Large intestine (tissue), 12 donors: Measurements from ENCODE around the gene ZNF814. TPM values are rescaled to one million over a fixed set of nuclear protein-coding genes. Genes with fewer than 3 reads are reported as not detected.
"Not testable (repeated sequence)": the region's sequence is repeated elsewhere in the genome, so short reads cannot be mapped to it uniquely, and the experiment has no call there.

Experiments
- DNase-seq, 2 donors: peaks; one replicate each; pipeline versions ENCODE4 v3.0.0 to v3.0.0-alpha.2; 2013
- H3K27ac ChIP-seq: one replicate; pipeline ENCODE4 v1.5.1; 2013; ENCODE audit warnings: low read length
- H3K27me3 ChIP-seq: 2 replicates; pipeline ENCODE4 v1.6.1; 2013; ENCODE audit warnings: low read length; ENCODE audit not compliant: control insufficient read depth, insufficient read depth
- H3K36me3 ChIP-seq: 2 replicates; pipeline ENCODE4 v1.6.1; 2013; ENCODE audit warnings: low read length; ENCODE audit not compliant: control insufficient read depth, insufficient read depth
- H3K4me1 ChIP-seq: one replicate; pipeline ENCODE4 v1.6.1; 2013; ENCODE audit warnings: low read length; ENCODE audit not compliant: control insufficient read depth, insufficient read depth
- H3K4me3 ChIP-seq: one replicate; pipeline ENCODE4 v1.5.1; 2013; ENCODE audit warnings: low read length
- H3K9me3 ChIP-seq: one replicate; pipeline ENCODE4 v1.6.1; 2013; ENCODE audit warnings: mild to moderate bottlenecking, low read depth, low read length, moderate library complexity; ENCODE audit not compliant: control insufficient read depth
- WGBS: methylation state at CpG from one replicate; pipeline ENCODE4 v1.1.5; 2013; ENCODE audit warnings: low lambda C conversion rate; ENCODE audit not compliant: insufficient coverage; 5-methylcytosine and 5-hydroxymethylcytosine counted together
- long read RNA-seq, 11 donors: transcript quantifications; one replicate each; lab custom pipeline, GENCODE V29; 2026
- polyA plus RNA-seq: library from polyadenylated mRNA; unstranded; fragments of 120-200 nt; gene quantifications from one replicate; pipeline ENCODE4 v1.2.1, GENCODE V29; 2013

Gene ZNF814
- 54.3 TPM for polyA plus RNA-seq
- long read RNA-seq, donor 1, transcript ZNF814-208 (3 exons, 528 nt): major isoform, 11 of 29 reads
- long read RNA-seq, donor 1, transcript ZNF814-207 (1 exons, 2,496 nt): minor isoform, 5 of 29 reads
- long read RNA-seq, donor 1, transcript ZNF814-202 (1 exons, 2,277 nt): minor isoform, 10 of 29 reads
- long read RNA-seq, donor 1, partial matches to known transcripts: 0 of 29 reads
- long read RNA-seq, donor 1, other reads (novel, unspliced or antisense): 0 of 29 reads
- long read RNA-seq, donor 2, transcript ZNF814-202 (1 exons, 2,277 nt): major isoform, 27 of 63 reads
- long read RNA-seq, donor 2, transcript ZNF814-207 (1 exons, 2,496 nt): minor isoform, 15 of 63 reads
- long read RNA-seq, donor 2, transcript ZNF814-208 (3 exons, 528 nt): minor isoform, 13 of 63 reads
- long read RNA-seq, donor 2, partial matches to known transcripts: 0 of 63 reads
- long read RNA-seq, donor 2, other reads (novel, unspliced or antisense): 0 of 63 reads
- long read RNA-seq, donor 3, transcript ZNF814-207 (1 exons, 2,496 nt): minor isoform, 16 of 69 reads
- long read RNA-seq, donor 3, transcript ZNF814-208 (3 exons, 528 nt): minor isoform, 12 of 69 reads
- long read RNA-seq, donor 3, transcript ZNF814-202 (1 exons, 2,277 nt): major isoform, 28 of 69 reads
- long read RNA-seq, donor 3, partial matches to known transcripts: 0 of 69 reads
- long read RNA-seq, donor 3, other reads (novel, unspliced or antisense): 10 of 69 reads
- long read RNA-seq, donor 4, transcript ZNF814-207 (1 exons, 2,496 nt): major isoform, 10 of 14 reads
- long read RNA-seq, donor 4, partial matches to known transcripts: 0 of 14 reads
- long read RNA-seq, donor 4, other reads (novel, unspliced or antisense): 0 of 14 reads
- long read RNA-seq, donor 5, transcript ZNF814-202 (1 exons, 2,277 nt): major isoform, 8 of 17 reads
- long read RNA-seq, donor 5, partial matches to known transcripts: 0 of 17 reads
- long read RNA-seq, donor 5, other reads (novel, unspliced or antisense): 0 of 17 reads
- long read RNA-seq, donor 6, transcript ZNF814-207 (1 exons, 2,496 nt): minor isoform, 11 of 52 reads
- long read RNA-seq, donor 6, transcript ZNF814-202 (1 exons, 2,277 nt): major isoform, 21 of 52 reads
- long read RNA-seq, donor 6, transcript ZNF814-208 (3 exons, 528 nt): minor isoform, 13 of 52 reads
- long read RNA-seq, donor 6, partial matches to known transcripts: 7 of 52 reads
- long read RNA-seq, donor 6, other reads (novel, unspliced or antisense): 0 of 52 reads
- long read RNA-seq, donor 7, transcript ZNF814-207 (1 exons, 2,496 nt): minor isoform, 7 of 32 reads
- long read RNA-seq, donor 7, transcript ZNF814-202 (1 exons, 2,277 nt): major isoform, 11 of 32 reads
- long read RNA-seq, donor 7, partial matches to known transcripts: 12 of 32 reads
- long read RNA-seq, donor 7, other reads (novel, unspliced or antisense): 0 of 32 reads
- long read RNA-seq, donor 8, transcript ZNF814-208 (3 exons, 528 nt): minor isoform, 6 of 56 reads
- long read RNA-seq, donor 8, transcript ZNF814-202 (1 exons, 2,277 nt): major isoform, 31 of 56 reads
- long read RNA-seq, donor 8, transcript ZNF814-207 (1 exons, 2,496 nt): minor isoform, 15 of 56 reads
- long read RNA-seq, donor 8, partial matches to known transcripts: 0 of 56 reads
- long read RNA-seq, donor 8, other reads (novel, unspliced or antisense): 0 of 56 reads
- long read RNA-seq, donor 9, transcript ZNF814-202 (1 exons, 2,277 nt): minor isoform, 6 of 24 reads
- long read RNA-seq, donor 9, transcript ZNF814-207 (1 exons, 2,496 nt): minor isoform, 5 of 24 reads
- long read RNA-seq, donor 9, transcript ZNF814-208 (3 exons, 528 nt): major isoform, 11 of 24 reads
- long read RNA-seq, donor 9, partial matches to known transcripts: 0 of 24 reads
- long read RNA-seq, donor 9, other reads (novel, unspliced or antisense): 0 of 24 reads
- long read RNA-seq, donor 10, transcript ZNF814-207 (1 exons, 2,496 nt): minor isoform, 15 of 43 reads
- long read RNA-seq, donor 10, transcript ZNF814-208 (3 exons, 528 nt): minor isoform, 7 of 43 reads
- long read RNA-seq, donor 10, transcript ZNF814-202 (1 exons, 2,277 nt): major isoform, 16 of 43 reads
- long read RNA-seq, donor 10, partial matches to known transcripts: 0 of 43 reads
- long read RNA-seq, donor 10, other reads (novel, unspliced or antisense): 0 of 43 reads
- long read RNA-seq, donor 11, transcript ZNF814-202 (1 exons, 2,277 nt): major isoform, 13 of 34 reads
- long read RNA-seq, donor 11, transcript ZNF814-208 (3 exons, 528 nt): minor isoform, 11 of 34 reads
- long read RNA-seq, donor 11, transcript ZNF814-207 (1 exons, 2,496 nt): minor isoform, 9 of 34 reads
- long read RNA-seq, donor 11, partial matches to known transcripts: 0 of 34 reads
- long read RNA-seq, donor 11, other reads (novel, unspliced or antisense): 0 of 34 reads

DNA sequence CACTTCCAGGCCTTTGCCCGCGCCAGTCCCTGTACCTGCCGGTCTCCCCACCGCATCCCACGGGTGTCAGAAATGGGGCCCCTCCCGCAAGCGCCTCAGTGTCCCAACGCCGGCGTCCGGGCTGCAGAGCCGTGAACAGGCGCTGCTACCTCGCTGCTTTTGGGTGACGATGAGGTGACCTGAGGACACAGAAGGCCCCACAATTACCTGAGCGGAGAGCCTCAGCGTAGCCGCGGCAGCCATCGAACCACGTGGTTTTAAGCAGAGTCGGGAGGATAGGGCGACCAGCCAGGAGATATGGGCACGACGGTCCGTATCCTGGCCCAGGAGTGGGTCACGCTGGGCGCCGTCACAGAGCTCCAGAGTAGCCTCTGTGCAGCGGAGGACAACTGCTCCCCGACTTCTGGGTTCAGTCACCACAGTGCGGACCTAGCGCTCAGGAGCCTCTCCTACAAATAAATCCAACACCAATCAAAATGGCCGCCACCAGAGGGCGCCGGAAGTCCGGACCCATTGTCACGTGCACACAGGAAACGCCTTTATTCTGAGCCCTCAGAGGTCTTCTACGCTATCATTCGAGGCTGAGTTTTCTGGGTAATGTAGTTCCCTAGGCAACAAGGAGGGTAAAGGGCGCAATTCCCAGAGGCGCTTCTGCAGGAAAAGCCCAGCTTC is at the start of gene ZNF814:
TSS of gene ZNF814 (minus strand) at position 478 of the 672 bp plus-strand sequence. CDS start at position 243, 235 bp downstream.
- Histone ChIP-seq H3K36me3 (peaks cover 19% of the 10 kb centered on the region), H3K4me1 (no peaks in the 10 kb centered on the region), H3K4me3 (peak within 1 kb of the TSS; percentile 86), H3K27me3 (no peaks in the 10 kb centered on the region), H3K9me3 (peaks cover 16% of the 10 kb centered on the region), H3K27ac (peak within 1 kb of the TSS; percentile 75)
- no CpG with 5 or more reads among the region's 43 CpGs for WGBS
- peak; percentile 85 to 93 for DNase-seq

GRCh38 chr19:57935731-57936130 is 46.9 kb upstream of the ZNF814 start:
- no peak for DNase-seq
- Histone ChIP-seq H3K4me3 (no peak overlapping the region), H3K27me3 (no peaks in the 10 kb centered on the region), H3K27ac (no peak overlapping the region), H3K36me3 (peaks cover 23% of the 10 kb centered on the region), H3K9me3 (peaks cover 54% of the 10 kb centered on the region), H3K4me1 (no peaks in the 10 kb centered on the region)
- WGBS: 90% methylated on average over 2 of the region's 12 CpGs

- Histone ChIP-seq H3K27me3 (no peaks in the 10 kb centered on the region), H3K36me3 (peaks cover 27% of the 10 kb centered on the region), H3K9me3 (peaks cover 61% of the 10 kb centered on the region), H3K4me3 (peak within 1 kb of the TSS; percentile 87), H3K27ac (peak within 1 kb of the TSS; percentile 83), H3K4me1 (no peaks in the 10 kb centered on the region)
- no CpG with 5 or more reads among the region's 54 CpGs for WGBS
- peak; percentile 69 to 88 for DNase-seq
Measured at GRCh38 chr19:57934820-57935665, 46.2 kb upstream of the ZNF814 start, which contains the start of gene ZNF418. Gene ZNF418, minus strand, starts transcription at chr19:57935402. Its CDS starts 1,580 bp downstream, at chr19:57933822.

- Histone ChIP-seq H3K36me3 (peaks cover 52% of the 10 kb centered on the region), H3K27ac (no peak overlapping the region), H3K9me3 (peaks cover 49% of the 10 kb centered on the region), H3K4me3 (no peak overlapping the region), H3K4me1 (no peaks in the 10 kb centered on the region), H3K27me3 (no peaks in the 10 kb centered on the region)
- DNase-seq: no peak
- no CpG with 5 or more reads among the region's 4 CpGs for WGBS
Measured at GRCh38 chr19:57927587-57927986, 38.8 kb upstream of the ZNF814 start.

- Histone ChIP-seq H3K36me3 (peaks cover 25% of the 10 kb centered on the region), H3K27ac (peak within 1 kb of the TSS; percentile 58), H3K4me3 (peak within 1 kb of the TSS; percentile 69)
- H3K27me3 ChIP-seq, H3K4me1 ChIP-seq, H3K9me3 ChIP-seq: not testable (repeated sequence)
- WGBS: no CpG with 5 or more reads among the region's 51 CpGs
- DNase-seq: peak; percentile 90 to 97
Measured at GRCh38 chr19:57916168-57916995, 27.5 kb upstream of the ZNF814 start, which contains the start of gene ZNF417. Gene ZNF417, minus strand, starts transcription at chr19:57916592. Its CDS starts 181 bp downstream, at chr19:57916411.

GRCh38 chr19:57914531-57914930 is 25.7 kb upstream of the ZNF814 start:
- peaks cover 5% of the 10 kb centered on the region for H3K4me1 ChIP-seq
- peaks cover 16% of the 10 kb centered on the region for H3K9me3 ChIP-seq
- no peak overlapping the region for H3K4me3 ChIP-seq
- H3K27ac ChIP-seq: peak overlapping the region; percentile 44
- no peaks in the 10 kb centered on the region for H3K27me3 ChIP-seq
- DNase-seq: peak; percentile 79 to 88
- WGBS: no CpG with 5 or more reads among the region's 3 CpGs
- H3K36me3 ChIP-seq: peaks cover 30% of the 10 kb centered on the region

- H3K4me3 ChIP-seq: no peak overlapping the region
- peaks cover 3% of the 10 kb centered on the region for H3K4me1 ChIP-seq
- WGBS: no CpG with 5 or more reads among the region's 3 CpGs
- H3K27ac ChIP-seq: no peak overlapping the region
- H3K36me3 ChIP-seq: peaks cover 46% of the 10 kb centered on the region
- peaks cover 22% of the 10 kb centered on the region for H3K9me3 ChIP-seq
- no peak for DNase-seq
- no peaks in the 10 kb centered on the region for H3K27me3 ChIP-seq
Measured at GRCh38 chr19:57907394-57907793, 18.6 kb upstream of the ZNF814 start.
